PC-9 (cell line): ENCODE measurements around the gene STAC.

Source experiments
- CTCF ChIP-seq: fragments of 200-600 bp; sonication (generic); conservative IDR thresholded peaks from 2 replicates; pipeline ENCODE4 v1.6.1; 2017; ENCODE audit warnings: mixed run types, antibody characterized with exemption, mild to moderate bottlenecking, moderate library complexity
- EZH2 ChIP-seq: fragments of 200-600 bp; sonication (generic); IDR thresholded peaks from 2 replicates; pipeline ENCODE4 v1.8.0; 2017; ENCODE audit warnings: antibody characterized with exemption, low read depth

GRCh38 chr3:36538136-36538749 is 157.9 kb downstream of the STAC start:
- TF ChIP-seq CTCF (no peak), EZH2 (no peak)
